NCI-H82 (cell line): ENCODE measurements around the gene NT5DC1.
"Not testable (repeated sequence)": the region's sequence is repeated elsewhere in the genome, so short reads cannot be mapped to it uniquely, and the experiment has no call there.

Source experiments
- DNase-seq: peaks from one replicate; lab custom pipeline; 2025; lab: John Stamatoyannopoulos, UW

Gene NT5DC1

DNA sequence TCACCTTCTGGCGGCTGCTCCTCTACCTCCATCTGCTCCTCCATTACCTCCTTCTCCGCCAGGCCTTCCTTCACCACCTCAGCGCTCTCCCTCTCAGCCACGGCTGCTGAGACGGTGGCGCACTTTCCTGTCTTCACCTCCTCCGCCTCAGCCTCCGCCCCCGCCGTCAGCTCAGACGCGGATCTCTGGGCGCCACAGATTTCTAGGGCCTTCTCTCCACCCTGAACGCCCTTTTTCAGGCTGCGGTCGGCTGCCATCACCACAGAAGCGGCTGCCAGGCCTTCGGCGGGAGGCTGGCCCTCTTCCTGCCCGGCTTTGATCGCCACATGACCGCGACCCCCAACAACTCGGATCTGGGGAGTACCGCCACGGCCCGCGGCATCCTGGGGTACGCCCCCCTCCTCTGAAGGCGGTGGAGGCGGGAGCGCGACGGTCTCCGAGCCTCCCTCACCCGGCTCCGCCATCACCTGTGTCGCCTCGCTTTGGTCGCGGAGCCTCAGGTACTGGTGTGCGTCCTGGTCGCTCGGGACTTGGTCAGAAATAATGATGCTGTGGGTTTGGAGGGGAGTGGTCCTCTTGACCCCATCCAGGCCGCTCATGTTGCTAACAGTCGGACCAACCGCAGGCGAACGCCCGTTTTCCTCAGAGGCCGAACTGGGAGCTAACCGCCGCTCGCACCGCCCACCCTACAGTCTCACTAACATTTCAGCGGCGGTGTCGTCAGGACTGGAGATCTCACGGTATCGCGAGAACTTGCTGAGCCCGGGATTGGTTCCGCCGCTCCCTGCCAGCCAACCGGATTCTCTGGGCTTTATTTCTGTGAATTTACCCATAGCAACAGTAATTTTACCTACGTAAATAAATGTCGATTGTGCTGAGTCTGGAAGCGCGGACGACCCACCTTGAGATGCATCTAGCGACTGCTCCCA lies 178.8 kb downstream of the NT5DC1 start, which contains the start of gene TSPYL1:
TSS of gene TSPYL1 (minus strand) at position 699 of the 929 bp plus-strand sequence. CDS start at position 599, 100 bp downstream.
- peak; percentile 99 for DNase-seq

DNA sequence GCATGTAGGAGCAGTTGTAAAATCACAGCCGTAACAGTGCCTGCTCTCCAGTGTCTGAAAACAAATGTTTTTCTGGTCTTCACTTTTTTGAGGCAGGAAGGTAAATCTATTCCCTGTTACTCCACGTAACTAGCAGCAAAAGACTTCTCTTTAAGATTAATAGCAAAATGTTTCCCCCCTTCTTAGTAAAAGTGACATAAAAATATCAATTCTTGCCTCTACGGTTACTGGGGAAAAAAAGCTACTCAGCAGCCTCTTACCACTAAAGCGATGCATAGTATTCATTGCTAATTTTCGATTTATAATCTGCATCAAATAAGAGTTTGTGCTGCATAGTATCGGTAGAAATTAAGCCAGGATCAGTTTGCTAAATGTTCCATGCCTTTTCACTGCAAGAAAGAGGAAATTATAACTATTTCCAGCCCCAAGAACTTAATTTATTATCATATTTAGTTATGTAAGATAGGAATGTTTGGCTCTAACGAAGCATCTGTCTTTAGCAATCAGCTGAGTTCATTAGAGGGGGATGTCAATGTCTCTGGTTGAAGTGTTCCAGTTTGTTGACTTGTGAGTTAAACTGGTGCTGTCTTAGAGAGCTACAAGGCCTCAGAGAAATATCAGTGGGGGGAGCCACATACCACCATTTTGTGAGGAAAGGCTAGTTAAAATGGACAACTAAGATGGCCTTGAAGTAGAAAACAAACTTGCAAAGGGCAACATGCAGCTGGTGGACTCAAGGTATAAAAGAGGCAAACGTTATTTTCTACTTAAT lies 179.7 kb downstream of the NT5DC1 start:
- DNase-seq, result peak; percentile 44

DNA sequence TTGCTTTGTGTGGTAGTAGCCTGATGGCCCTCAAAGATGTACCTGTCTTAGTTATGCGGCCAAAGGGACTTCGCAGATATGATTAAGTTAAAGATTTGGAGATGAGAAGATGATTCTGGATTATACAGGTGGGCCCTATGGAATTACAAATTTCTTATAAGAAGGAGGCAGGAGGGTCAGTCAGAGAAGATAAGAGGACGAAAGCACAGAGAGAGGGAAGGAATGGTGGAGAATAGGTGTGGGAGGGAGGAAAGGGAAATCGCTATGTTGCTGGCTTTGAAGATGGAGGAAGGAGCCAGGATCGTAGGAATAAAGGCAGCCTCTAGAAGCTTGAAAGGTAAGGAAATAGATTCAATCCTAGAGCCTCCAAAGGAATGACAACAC lies 180.3 kb downstream of the NT5DC1 start:
- DNase-seq, result no peak

DNA sequence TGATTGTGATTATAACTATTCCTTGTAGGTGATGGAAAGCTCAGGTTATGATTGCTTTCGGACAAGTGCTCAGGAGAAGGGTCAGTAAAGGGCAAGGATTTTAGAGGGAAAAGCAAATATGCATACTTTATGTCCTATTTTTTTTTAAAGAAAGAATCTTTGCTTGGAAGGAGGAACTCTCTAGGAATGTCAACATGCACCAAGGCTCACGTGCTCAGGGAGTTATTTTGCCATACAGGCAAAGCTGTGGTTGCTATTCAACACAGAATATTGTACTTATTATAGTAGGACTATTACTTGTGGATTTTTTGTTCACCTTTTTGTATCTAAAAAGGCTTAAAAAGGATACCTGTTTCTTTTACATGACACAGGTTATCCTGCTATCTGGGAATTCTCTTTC lies 182.0 kb downstream of the NT5DC1 start:
- no peak for DNase-seq

DNA sequence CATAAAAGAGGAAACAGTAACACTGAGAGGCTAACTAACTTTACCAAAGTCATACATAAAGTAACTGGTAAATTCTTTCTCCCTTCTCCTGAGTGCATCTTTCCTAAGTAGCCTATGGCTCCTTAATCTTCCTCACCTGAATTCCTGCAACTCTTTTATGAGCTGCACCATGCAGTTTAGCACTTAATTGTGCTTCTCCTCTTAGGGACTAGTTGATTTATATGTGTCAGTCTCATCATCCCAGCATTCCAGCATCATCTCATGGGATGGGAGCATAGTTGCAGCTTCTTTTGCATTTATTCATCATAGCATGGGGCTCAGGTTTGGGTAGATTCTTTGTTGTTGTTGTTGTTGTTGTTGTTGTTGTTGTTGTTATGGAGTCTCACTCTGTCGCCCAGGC lies 182.5 kb downstream of the NT5DC1 start:
- no peak for DNase-seq

DNA sequence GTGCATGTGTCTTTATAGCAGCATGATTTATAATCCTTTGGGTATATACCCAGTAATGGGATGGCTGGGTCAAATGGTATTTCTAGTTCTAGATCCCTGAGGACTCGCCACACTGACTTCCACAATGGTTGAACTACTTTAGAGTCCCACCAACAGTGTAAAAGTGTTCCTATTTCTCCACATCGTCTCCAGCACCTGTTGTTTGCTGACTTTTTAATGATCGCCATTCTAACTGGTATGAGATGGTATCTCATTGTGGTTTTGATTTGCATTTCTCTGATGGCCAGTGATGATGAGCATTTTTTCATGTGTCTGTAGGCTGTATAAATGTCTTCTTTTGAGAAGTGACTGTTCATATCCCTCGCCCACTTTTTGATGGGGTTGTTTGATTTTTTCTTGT lies 184.3 kb downstream of the NT5DC1 start:
- DNase-seq, result not testable (repeated sequence)

DNA sequence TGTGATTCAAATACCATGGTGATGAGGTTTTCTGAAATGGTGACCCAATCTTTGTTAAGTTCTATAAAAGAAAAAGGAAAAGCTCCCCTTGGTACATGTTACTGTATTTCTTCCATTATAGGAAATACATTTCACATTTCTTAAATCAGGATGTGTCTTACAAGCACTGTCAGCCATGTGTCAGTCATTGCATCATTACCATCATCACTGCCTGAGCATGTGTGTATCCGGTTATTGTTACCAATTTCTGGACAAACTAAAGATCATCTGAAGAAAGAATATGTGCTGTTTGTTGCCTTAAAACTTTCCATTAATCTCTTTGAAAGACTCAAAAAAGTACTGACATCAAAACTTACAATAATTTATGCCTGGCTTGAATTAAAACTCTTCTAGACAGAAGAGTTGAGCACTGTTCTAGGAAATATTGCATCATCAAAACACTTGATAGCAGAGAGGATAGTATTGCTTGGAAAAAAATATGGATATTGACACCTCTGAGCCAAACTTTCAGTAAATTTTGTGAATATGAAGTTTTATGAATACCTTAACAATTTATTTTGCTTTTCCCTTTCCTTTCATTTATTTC lies 186.2 kb downstream of the NT5DC1 start:
- DNase-seq, result no peak

DNA sequence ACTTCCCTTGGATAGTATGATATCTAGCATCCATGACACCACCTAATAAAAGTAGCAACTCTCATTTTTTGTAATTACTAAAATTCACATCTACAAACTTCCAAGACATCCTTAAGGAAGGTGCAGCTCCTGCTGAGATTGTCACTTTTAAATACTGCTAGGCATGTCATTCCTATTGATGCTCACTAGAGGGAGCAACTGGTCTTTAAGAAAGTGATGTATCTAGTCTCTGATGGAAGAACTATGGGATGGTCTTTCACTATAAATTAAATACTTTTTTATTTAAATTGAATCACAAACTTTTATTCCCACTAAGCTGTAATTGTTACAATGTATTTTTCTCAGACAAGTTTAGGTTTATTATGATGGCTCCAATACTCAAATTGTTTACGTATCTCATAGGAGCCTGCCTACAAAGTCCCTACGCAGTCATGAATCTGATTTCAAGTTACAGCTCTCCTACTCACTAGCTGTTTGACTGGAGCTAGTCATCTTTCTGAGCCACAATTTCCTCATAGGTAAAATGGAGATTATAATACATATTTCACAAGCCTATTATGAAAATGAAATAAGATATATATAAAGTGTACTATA lies 187.1 kb downstream of the NT5DC1 start:
- DNase-seq, result peak; percentile 64

DNA sequence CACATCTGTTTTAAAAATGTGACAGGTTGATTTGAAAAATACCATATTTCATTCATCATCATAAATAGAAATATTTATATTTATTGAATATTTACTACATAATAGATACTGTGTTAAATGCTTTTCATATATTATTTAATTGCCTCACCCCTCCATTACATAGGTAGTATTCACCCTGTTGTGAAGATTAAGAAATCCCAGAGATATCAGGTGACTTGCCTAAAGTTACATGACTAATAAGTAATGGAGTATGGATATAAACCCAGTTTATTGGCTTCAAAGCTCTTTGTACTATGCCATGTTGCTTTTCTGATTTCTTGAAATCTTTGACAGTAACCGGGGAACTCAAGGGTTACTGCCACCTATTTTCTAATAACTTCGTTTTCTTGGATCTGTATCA lies 189.2 kb downstream of the NT5DC1 start:
- no peak for DNase-seq

DNA sequence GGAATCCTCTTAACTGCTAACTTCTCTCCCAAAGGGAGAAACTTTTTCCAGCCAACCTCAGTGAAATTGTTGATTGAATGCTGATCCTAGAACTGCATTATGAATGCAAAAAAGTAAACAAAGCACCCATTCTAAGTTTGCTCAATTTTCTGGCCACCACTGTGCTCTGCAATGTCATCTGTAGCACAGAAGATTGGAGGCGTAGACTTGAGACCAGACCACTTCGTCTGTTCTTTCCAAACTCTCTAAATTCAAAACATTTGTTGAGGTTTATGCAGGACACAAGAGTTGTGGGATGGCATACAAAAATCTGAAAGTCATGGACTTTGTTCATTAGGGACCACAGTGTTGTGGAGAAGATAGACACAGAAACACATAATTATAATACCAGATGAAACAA lies 190.1 kb downstream of the NT5DC1 start:
- no peak for DNase-seq

DNA sequence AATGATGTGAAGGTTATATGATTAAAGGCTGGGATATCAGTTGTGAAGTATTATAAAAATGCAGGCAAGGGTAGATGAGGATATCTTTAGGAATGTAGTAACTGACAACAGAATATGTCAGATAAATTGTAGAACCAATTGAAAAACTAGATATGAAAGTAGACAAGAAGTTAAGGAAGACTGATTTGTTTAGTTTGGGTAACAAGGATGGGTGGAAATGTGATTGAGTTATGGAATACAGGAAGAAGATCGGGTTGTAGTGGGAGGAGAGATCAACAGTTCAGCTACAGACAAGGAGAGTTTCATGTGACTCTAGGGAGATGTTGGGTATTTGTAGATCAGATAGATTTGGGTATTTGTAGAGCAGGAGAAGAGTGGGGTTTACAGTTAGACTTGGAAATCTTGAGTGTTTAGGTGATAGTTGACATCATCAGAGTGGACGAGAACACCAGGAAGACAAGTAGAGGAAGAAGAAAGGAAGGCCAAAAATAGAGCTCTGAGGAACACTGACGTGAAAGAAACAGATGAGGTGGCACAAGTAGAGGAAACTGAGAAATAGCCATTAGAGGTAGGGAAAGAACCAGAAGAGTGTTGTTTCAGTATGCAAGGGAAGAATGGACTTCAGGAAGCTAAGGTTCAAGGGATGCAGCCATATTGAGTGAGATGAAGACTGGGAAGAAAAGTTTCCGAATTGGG lies 191.2 kb downstream of the NT5DC1 start:
- DNase-seq, result no peak

DNA sequence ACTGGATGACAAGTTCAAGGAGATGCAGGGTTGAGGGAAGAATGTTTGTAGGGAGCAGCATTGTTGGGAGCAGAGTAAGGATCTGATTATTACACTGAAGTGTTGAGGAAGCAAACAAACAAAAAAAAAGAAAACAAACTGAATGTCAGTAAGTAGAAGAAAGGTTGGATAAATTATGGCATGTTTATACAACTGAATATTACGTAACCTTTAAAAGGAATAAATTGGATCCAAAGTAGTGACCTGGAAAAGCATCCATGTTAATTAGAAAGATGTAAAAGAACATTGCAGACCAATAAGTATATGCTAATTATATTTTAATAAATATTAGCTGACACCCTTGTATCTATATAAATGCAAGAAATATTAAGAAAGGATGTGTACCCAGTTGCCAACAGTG lies 191.9 kb downstream of the NT5DC1 start:
- no peak for DNase-seq

DNA sequence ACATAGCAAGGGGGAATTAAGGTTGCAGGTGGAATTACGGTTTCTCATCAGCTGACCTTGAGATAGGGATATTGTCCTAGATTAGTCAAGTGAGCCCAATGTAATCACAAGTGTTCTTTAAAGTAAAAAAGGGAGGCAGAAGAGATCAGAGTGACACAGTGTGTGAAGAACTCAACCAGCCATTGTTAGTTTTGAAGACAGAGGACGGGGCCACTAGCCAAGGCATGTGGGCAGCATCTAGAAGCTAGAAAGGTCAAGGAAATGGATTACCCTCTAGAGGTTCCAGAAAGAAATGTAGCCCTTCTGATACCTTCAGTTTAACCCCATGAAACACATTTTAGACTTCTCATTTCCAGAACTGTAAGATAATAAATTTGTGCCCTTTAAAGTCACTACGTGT lies 197.6 kb downstream of the NT5DC1 start:
- no peak for DNase-seq

DNA sequence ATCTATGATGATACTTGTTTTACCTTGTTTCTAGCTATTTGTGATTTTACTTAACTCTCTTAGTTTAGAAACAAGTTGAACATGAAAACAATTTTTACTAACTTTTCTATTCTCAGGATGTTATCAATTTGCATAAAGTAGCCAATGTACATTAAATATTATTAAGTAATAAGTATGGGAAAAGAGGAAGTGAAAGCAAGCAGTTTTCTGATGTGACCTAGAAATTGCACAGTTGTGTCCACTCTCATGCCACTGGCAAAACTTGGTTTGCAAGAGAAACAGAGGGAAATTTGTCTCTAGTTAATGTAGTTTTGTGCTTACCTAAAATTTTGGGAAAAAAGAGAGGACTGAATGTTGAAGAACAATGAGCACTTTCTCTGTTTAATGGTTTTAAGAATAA lies 198.3 kb downstream of the NT5DC1 start:
- DNase-seq, result no peak
